Head of caudate nucleus (tissue), 42 donors: ENCODE measurements around the gene CNIH2.
"Not testable (repeated sequence)": the region's sequence is repeated elsewhere in the genome, so short reads cannot be mapped to it uniquely, and the experiment has no call there.

Experiments
- DNase-seq, 42 donors: peaks; one replicate each; pipeline versions ENCODE4 v3.0.0 to v3.0.0-alpha.2; 2020 to 2021; ENCODE audit warnings: mixed read lengths in 7 of 42
- intact Hi-C: fragments of 100-400 bp; cut with DNase I; formaldehyde crosslinking; loops from one replicate; pipeline ENCODE4 v1.15.0; 2022

Gene CNIH2

DNA sequence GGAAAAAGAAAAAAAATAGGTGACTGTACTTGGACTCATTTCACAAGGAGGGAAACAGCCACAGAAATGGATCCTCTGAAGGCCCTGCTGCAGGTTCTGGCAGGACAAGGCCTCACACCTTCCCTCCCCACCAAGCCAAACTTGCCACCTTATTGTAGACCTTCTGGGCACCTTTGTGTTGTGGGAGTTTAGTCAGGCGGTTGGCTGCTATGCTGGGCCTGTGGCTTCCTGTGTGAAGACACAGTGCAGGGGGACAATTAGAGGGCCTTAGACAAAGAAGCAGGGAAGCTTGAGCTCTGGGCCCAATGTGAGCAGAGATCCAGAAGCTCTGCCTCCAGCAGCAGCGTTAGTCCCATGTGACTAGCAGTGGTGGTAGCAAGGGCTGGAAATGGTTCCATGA is 5.4 kb upstream of the CNIH2 start:
- DNase-seq, result no peak
- intact Hi-C loops, result no loop called here

DNA sequence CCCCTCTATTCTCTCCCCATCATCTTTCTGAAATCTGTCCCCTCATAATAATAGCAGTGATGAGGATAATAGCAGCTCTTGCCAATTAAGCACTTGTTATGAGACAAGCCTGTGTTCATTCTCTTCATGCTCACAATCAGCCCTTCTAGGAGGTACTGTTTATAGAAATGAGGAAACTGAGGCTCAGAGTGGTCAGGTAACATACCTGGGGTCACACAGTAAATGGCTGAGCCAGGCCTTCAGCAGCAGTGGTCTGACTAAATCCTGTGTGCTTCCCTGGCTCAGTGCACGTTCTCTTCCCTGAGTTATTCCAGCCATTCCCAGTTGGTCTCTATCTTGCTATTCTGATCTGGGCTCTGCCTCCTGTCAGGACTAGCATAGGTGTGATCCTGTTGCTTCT is 3.8 kb upstream of the CNIH2 start:
- intact Hi-C loops, result no loop called here
- DNase-seq, result no peak

DNA sequence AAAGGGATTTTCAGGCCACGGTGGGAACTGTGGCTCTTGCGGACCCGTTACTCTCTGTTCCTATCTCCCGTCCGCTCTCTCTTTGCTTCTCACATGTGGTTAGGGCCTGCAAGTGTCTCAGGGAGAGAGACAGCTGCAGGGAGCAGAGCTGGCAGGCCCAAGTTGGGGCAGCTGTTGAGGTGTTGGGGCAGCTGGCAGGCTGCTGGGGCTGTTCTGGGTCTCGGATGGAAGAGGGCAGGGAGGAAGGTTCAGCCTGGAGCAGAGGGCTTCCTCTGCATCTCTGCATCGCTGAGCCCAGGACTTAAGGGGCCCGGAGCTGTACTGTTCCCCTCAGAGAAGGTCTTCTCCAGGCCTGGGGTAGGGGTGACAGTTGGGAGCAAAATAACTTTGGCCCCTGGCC is 2.6 kb upstream of the CNIH2 start:
- no peak for DNase-seq
- intact Hi-C loops, result no loop called here

DNA sequence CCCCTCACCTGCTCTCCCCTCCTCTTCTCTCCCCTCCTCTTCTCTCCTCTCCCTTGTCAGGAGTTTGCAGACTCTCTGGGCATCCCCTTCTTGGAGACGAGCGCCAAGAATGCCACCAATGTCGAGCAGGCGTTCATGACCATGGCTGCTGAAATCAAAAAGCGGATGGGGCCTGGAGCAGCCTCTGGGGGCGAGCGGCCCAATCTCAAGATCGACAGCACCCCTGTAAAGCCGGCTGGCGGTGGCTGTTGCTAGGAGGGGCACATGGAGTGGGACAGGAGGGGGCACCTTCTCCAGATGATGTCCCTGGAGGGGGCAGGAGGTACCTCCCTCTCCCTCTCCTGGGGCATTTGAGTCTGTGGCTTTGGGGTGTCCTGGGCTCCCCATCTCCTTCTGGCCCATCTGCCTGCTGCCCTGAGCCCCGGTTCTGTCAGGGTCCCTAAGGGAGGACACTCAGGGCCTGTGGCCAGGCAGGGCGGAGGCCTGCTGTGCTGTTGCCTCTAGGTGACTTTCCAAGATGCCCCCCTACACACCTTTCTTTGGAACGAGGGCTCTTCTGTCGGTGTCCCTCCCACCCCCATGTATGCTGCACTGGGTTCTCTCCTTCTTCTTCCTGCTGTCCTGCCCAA is 1.9 kb upstream of the CNIH2 start:
- DNase-seq, result no peak
- intact Hi-C loops, result no loop called here

DNA sequence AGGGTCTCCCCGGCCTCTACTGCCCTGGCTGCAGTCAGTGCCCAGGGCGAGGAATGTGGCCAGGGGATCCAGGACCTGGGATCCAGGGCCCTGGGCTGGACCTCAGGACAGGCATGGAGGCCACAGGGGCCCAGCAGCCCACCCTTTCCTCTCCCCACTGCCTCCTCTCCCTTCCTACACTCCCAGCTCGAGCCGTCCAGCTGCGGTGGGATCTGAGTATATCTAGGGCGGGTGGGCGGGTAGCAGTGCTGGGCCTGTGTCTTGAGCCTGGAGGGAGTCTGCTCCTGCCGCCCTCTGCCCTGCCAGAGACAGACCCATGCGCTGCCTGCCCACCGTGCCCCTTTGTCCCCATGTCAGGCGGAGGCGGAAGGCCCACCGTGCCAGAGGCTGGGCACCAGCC is 1.4 kb upstream of the CNIH2 start:
- intact Hi-C loops, DNase-seq: not testable (repeated sequence)

DNA sequence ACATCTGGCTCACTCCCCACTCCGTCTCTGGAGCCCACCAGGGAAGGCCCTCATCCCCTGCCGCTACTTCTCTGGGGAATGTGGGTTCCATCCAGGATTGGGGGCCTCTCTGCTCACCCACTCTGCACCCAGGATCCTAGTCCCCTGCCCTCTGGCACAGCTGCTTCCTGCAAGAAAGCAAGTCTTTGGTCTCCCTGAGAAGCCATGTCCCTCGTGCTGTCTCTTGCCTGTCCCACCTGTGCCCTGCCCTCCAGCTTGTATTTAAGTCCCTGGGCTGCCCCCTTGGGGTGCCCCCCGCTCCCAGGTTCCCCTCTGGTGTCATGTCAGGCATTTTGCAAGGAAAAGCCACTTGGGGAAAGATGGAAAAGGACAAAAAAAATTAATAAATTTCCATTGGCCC is 911 bp upstream of the CNIH2 start:
- DNase-seq, intact Hi-C loops: not testable (repeated sequence)

DNA sequence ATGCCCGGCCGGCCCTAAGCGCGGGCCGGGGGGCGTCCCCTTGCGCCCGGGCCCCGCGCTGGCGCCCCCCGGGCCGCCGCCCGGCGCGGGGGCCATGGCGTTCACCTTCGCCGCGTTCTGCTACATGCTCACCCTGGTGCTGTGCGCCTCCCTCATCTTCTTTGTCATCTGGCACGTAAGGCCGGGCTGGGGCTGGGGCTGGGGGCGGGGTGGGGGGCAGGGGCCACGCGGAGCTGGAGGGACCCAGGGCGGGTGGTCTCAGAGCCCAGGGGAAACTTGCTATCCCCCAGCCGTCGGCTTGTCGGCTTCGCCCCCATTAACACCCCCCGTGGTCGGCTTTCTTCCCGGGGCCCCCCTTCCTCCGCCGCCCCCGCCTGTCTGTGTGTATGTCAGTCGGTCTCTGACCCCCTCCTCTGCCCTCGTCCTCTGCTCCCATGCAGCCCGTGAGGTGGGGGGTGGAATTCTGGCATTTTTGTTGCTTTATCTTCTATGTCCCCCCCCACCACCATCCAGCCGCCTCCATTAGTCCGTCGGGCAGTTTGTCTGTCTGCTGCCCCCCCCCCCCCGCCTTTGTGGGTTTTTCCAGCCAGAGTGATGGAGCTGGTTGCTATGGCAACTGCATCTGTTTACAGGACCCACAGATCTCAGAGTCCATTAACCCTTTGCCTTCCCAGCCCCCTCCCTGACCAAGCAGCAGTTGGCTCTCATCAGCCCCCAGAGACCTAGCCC is 552 bp downstream of the CNIH2 start:
- no peak for DNase-seq
- intact Hi-C loops, result no loop called here

DNA sequence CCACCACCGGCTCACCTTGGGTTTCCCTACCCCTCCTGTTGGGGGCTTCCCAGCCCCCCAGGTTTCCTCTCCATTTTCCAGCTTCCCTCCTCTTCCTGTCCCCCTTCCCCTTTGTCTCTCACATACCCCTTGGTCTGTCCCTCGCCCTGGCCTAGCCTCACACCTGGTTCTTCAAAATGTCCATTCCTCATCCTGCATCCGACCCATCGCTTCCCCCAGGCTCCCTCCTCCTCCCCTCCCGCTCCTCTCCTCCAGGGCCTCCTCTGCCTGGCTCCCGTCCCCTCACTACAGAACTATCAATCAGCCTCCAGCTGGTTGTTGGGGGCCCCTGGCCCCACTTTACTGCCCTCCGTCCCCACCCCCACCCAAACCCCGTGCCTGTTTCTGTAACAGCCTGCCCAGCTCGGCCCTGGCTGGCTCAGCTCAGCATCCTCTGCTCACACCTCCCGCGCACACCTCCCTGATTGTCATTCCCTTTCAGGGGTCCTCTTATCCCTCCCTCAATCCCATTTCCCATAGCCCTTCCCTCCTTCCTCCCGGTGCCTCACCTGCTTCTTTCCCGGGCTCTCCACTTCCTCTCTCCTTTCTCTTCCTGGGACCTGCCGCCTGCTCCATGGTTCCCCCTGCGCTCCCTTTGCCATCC is 1.2 kb downstream of the CNIH2 start:
- DNase-seq, result peak in 4 of 42 donors; percentile 31 to 47 (median 38)
- intact Hi-C loops, result no loop called here

DNA sequence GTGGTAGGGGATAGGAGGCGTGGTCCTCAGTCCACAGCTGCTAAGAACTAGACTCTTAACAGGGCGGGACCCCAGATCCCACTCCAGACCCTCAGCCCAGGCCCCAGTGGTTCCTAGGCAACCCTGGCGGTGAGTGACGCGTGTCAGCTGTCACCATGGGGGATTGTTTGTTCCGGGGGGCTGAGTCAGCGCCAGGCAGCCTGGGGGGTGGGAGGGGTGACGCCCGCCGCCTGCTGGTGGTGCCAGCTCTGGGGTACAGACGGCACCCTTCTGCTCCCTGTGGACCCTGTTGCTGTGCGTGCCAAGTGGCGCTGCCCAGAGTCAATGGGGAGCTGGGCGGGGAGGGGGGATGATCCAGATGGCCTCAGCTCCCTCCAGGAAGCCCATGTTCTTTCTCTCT is 2.5 kb downstream of the CNIH2 start:
- intact Hi-C loops, result no loop called here
- no peak for DNase-seq

DNA sequence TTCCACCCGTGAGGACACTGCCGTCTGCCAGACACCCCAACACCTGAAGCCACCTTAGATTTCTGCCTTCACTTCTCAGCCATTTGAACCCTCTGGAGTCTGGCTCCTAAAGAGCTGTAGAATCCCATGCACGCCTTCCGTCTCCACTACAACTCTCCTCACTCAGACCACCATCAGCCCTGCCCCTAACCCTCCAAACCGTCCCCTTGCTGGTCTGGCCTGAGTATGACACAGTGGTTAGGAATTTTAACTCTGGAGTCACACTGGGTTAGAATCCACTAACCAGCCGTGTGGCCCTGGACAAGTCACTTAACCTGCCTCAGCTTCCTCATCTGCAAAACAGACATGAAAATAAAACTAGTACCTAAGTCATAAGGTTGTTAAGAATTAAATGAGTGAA is 3.0 kb downstream of the CNIH2 start:
- DNase-seq, result no peak
- intact Hi-C loops, result no loop called here

DNA sequence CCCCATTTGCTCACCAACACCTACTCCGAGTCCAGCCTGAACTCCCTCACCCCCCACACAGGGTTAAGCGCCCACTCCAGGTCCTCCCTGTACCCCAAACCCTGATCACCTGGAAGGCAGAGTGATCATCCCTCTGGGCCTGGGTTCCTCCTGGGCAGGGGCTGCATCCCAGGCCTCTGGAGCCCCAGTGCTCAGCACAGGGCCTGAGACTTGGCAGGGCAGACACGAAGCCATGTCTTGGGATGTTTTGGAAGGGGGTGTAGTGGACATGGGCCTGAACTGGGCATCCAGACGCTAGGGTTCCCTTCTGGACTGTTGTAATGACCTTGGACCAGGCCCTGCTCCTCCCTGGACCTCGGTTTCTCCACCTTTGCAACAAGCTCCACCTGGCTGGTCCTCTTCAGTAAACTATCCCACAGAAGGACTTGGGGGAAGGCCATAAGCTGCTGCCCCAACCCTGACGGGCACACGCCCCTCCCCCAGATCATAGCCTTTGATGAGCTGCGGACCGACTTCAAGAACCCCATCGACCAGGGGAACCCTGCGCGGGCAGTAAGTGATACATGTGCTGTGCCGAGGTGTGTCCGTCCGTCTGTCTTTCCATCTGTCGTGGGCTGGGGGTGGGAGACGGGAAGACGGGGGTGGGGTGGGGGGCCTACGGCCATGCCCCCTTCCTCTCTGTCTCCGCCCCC is 3.9 kb downstream of the CNIH2 start:
- intact Hi-C loops, result no loop called here
- DNase-seq, result no peak

DNA sequence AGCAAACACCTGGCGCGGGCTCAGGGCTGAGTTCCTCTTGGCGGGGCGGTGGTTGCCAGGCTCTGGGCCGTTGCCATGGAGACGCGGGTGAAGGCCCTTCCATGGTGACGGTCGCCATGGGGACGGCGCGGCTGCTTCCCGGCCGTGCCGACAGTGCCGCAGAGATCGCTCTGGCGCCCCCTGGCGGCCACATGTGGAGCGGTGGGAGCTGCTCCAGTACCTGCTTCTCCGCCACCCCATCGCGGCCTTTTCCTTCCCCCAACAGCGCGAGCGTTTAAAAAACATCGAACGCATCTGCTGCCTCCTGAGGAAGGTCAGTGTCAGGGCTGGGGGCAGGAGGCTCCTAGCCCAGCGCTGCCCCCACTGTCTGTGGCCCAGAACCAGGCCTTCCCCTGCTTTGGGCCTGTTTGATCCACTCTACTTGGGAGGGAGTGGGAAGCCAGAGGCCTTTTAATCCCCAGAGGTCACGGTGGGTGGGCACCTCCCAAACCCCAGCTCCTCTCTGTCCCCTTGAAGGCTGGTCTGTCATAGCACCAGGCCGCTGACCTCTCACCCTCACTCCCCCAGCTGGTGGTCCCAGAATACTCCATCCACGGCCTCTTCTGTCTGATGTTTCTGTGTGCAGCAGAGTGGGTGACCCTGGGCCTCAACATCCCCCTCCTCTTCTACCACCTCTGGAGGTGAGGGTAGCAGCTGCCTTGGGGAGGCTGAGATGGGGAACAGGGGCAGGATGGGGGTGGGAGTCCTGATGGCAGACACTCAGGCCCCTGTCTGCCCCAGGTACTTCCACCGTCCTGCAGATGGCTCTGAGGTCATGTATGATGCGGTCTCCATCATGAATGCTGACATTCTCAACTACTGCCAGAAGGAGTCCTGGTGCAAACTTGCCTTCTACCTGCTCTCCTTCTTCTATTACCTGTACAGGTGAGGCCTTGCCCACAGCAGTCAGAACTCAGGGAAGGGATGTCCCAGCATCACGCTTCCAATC is 4.8 kb downstream of the CNIH2 start:
- DNase-seq, result peak; percentile 99 to 100 (median 100)
- intact Hi-C loops, result no loop called here

DNA sequence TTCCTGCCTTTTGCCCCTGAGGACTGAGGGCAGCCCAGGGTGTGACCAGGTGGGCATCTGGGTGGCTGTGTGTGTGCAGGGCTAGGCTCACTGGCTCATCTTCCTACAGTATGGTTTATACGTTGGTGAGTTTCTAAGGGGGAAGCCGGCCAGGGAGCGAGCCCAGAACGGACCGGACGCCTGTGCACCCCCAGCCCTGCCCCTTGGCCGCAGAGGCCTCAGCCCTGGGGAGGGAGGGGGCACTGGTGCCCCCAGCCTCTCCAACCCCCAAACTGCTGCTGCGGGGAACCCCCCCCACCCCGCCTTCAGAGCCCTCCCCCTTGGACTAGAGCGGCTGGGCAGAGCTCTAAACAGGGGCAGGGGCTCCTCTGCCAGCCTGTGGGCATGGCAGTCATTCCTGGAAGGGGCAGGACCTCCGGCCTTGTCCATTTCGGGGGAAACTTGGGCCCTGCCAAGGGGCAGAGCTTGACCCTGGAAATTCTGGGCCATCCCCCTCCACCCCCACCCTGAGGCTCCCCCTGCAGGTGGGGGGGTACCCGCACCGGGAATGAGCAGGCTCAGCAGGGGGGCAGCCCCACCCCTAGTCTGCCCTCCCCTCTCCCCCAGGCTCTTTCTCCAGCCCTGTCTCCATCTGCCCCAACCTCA is 5.6 kb downstream of the CNIH2 start:
- intact Hi-C loops, result no loop called here
- peak in 1 of 42 donors; percentile 32 for DNase-seq

DNA sequence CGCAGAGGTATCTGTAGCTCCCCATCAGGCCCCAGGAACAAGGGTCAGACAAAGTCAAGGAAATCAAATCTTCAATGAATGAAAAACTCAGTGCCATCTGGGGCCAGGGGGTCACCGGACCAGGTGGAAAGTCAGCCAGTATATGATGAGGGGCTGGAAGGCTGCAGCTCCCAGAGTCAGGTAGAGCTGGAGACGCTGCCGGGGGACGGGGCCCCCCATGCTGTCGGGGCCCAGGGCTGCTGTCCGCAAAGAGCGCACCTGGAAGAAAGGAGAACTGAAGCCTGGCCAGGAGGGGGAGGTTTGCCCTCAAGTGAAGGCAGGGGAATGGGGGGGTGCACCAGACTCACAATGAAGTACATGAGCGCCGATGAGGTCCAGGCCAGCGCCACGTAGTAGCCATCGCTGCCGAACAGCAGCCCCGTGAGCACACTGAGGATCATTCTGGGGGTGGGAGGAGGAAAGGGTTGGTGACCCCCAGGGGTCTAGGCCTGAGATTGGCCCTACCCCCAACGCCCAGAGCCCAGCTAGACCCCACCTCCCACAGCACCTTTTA is 6.6 kb downstream of the CNIH2 start:
- intact Hi-C loops, result no loop called here
- DNase-seq, result peak in 1 of 42 donors; percentile 32

DNA sequence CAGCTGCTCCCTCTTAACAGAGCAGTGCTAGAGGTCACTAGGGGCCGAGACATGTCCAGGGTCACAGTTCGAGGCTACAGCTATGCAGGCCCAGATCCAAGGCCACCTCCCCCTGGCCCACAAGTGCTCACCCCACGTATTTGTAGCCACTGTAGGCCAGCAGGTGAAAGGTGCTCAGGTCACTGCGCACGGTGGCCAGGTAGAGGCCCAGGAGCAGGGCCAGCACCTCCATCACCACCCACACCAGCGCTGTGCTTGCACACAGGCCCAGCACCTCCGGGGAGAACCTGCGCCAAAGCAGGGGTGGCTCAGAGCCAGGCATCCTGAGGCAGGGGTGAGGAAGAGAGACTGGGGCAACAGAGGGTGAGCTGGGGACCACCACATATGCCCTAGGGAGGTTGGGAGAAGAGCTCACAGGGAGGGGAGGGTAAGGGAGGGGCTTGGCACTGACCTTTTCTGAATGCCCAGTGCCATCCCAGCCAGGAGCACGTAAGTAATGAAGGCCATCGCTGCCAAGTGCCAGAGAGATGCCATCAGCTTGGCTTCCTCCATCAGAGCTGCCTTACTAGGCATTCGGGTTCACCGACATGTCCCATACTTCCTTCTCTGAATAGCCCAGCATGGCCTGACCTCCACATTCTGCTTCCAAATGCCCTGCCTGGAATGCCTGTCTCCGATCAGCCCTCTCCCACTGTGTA is 7.4 kb downstream of the CNIH2 start:
- intact Hi-C loops, result no loop called here
- DNase-seq, result peak in 1 of 42 donors; percentile 33

DNA sequence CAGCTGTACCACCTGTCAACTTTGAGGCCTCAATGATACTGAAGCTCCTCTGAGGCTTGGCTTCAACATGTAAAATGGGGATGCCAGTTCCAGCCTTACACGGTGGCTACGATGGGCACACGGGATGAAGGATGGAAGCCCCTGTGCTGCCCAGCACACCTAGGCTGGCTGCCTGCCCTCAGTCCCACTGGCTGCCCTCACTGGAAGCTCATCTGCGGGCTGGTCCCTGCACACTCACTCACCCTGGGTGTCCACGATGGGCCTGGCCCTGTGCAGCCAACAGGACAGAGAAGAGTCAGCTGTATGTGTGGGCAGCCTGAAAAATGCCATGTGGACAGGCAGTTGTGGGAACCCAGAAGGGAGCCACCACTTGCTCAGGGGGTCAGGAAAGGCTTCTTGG is 8.7 kb downstream of the CNIH2 start:
- peak in 1 of 42 donors; percentile 31 for DNase-seq
- intact Hi-C loops, result no loop called here

DNA sequence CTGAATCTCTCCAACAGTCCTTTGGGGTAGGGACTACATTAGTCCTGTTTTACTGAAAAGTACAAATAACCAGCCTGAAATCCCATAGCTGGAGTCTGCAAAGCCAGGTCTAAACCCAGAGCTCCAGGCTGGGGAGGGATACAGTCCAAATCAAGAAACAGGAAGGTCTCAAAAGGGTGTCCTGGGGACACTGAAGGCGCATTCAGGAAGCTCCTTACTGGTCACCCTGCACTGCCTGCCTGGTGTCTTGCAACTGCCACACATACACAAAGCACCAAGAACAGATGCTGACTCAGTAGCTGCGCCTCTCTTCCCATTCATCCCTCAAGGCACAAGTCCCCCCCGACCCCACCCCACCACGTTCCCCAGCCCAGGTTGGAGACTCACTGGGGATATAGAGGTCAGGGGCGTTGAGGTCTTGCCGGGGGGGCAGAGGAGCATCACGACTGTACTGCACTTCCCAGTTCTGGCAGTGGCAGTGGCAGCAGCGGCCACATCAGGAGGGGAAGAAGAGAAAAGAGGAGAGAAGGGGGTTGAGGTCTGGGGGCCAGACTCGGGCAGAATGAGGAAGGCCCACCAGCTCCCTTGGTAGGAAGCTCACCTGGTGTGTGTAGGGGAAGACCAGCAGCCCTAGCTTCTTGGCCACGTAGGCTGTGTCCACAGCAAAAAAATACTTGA is 9.4 kb downstream of the CNIH2 start:
- peak in 1 of 42 donors; percentile 27 for DNase-seq
- intact Hi-C loops, result no loop called here
